Middle frontal gyrus (tissue), 1 donor: ENCODE results near the gene POTEC.
"Not testable (repeated sequence)": the region's sequence is repeated elsewhere in the genome, so short reads cannot be mapped to it uniquely, and the experiment has no call there.

ENCODE experiments used
- DNase-seq: peaks from one replicate; pipeline ENCODE4 v3.0.0-alpha.2; 2015; ENCODE audit warnings: low spot score; ENCODE audit errors: extremely low spot score

Gene POTEC

DNA sequence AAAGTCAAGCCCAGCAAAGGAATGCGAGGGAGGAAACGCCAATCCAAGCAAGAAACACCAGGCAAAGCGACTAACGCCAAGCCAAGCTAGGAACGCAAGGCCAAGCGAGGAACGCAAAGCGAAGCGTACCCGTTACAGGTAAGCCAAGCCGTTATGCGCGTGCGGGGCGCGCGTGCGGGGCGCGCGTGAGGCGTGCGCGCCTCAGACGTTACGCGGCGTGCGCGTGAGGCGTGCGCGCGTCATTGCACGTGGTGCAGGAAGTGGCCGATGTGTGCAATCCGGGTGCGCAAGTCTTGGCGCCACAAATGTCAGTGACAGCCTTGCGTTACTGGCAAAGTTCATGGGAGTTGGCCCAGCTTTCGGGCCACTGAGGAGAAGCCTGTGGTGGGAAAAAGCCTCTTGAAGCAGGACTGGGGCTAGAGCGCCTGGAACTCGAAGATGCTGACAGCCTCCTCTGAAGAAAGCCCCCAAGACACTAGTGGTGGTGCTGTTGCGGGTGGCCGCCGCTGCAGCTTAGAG, at the start of gene POTEC:
Gene POTEC, minus strand, starts transcription at position 155 of the 519 bp plus-strand sequence. CDS start 454 bp downstream, outside the sequence.
- not testable (repeated sequence) for DNase-seq

DNA sequence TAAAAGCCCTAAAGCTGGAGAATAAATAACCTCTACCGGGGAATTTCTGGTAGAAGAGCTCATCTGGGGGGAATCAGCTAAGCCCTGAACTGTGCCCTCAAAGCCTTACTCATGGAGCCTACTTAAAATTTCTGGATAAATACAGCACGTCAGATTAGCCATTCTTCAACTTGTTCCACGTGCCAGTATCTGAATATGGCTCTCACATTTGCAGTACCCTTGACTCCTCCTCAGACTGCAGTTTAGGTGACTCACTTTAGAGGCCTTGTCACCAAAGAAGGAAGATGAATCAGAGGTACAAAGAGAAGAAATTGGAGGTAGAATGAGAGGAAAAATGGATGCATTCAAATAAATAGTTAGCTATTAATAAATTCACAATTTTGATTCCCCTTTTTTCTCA, 34.6 kb upstream of the POTEC start:
- DNase-seq, result no peak

DNA sequence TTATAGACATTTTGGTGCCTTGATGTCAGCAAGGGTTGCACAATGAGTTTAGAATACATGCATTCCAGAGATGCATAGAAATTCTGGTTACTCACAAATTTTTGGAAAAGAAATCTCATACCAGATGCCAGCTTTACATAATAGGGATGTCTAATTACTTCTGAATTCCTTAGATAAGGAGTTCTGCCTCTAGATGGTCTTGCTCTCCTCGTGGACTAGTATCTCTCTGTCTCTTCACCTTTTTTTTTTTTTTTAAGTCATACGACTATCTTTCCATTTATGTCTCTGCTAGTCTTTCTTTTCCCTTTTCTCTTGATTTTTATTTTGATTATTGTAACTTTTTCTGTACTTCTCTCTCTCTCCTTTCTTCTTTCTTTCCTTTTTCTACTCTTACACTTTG, 16.1 kb upstream of the POTEC start:
- not testable (repeated sequence) for DNase-seq

DNA sequence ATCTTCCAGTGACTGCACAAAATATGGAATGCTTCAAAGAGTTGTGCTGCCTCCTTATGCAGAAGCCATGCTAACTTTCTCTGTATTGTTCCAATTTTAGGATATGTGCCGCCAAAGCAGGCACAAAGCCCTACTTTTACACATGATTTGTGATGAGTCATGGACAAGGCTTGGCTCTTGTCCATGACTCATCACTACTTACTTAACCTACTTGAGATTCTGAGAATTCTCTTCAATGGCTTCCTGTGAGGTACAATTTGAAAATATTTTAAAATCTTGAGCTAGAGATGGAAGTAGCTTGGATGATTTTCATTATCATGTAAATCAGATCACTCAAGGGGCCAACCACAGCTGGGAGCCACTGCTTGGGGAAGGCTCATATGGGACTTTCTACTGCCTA, 11.7 kb downstream of the POTEC start:
- DNase-seq, result not testable (repeated sequence)

DNA sequence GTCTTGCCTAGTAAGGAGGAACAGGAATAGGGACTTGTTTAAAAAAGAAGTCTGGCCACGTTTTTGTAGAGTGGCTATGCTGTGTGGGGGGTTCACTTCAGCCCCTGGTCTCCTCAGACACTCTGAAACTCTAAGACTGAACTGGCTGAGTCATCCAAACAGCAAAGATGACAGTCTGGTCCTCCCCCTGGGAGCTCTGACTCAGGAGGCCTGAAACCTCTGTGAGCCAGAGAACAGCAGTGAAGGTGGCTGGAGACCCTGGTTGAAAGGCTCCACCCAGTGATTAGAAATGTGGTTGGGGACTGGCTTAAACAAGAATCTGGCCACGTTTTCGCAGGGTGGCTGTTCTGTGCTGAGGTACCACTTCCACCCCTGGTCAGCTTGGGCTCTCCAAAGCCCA, 32.7 kb downstream of the POTEC start:
- not testable (repeated sequence) for DNase-seq

DNA sequence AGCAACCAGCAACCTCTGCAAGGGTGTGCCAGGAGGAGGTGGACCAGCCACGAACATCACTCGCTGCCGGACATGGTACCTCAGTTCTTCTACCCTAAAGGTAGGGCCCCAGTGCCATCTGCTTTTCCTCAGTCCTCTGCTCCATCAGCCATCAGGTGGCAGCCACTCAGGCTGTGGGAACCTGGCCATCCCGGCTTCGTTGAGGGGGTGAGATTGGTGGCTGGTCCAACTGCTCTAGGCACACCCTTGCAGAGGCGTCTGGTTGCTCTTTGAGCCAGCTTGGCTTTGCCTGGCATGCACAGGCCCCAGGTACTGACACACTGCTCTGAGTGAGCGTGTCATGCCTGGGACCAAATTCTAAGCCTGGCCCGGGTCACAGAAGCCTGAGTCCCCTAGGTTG, 39.7 kb downstream of the POTEC start:
- not testable (repeated sequence) for DNase-seq

DNA sequence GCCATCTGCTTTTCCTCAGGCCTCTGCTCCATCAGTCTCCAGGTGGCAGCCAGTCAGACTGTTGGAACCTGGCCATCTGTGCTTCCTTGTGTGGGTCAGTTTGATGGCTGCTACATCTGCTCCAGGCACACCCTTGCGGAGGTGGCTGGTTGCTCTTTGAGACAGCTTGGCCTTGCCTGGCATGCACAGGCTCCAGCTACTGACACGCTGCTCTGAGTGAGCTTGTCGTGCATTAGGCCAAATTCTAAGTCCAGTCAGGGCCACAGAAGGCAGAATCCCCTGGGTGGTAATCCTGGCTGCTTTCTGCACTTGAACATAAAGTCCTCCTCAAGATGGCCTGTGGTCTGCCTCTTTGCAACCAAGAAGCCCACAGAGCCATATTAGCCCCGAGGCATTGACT, 41.5 kb downstream of the POTEC start:
- not testable (repeated sequence) for DNase-seq

DNA sequence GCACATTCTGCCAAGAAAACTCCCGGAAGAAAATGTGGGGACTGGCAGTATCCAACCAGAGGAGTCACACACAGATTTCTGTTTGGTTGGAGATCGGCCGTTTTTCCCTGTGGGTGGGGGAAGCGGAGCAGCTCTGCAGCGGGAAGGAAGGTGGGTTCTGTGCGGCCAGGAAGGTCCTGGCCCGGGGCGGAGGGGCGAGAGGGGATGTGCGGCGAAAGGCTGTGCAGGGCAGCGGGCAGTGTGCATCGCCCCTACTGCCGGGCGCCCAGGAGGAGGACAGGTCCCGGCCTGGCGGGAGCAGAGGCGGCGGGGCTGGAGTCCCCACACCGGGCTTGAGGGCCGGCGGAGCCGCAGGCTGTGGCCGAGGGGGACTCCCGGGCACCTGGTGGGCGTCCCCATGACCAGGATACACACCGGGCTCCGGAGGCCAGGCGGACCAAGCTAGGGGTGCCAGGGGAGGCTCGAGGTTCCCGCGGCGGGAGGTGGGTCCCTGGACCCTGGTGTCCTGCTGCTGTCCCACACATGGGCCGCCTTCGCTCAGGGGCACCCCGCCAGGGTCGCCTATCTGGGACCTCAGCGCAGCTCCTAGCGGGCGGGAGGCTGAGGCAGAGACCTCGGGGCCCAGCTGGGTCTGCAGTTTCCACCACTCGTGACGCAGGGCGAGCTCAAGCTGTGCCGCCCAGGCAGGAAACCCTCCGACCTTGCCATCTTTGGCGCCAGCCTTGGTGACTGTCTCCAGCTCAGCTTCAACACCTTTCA, 54.0 kb downstream of the POTEC start:
- DNase-seq, result not testable (repeated sequence)

DNA sequence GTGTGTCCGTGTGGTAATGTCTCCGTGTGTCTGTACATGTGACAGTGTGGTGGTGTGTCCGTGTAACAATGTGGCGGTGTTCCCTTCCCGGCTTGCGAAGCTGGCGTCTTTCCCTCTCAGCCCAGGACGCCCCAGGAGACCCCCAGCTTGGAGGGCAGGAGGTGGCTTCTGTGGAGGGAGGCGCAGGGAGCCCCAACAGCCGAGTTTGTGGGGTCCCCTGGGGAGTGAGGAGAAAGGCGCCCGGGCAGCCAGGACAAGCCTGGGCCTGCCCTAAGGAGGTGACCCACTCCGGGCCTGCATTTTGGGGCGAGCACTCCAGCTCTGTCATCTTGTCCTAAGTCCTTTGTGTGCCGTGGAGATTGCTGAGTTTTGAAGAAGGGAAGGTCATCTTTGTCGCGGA, 54.6 kb downstream of the POTEC start:
- not testable (repeated sequence) for DNase-seq

DNA sequence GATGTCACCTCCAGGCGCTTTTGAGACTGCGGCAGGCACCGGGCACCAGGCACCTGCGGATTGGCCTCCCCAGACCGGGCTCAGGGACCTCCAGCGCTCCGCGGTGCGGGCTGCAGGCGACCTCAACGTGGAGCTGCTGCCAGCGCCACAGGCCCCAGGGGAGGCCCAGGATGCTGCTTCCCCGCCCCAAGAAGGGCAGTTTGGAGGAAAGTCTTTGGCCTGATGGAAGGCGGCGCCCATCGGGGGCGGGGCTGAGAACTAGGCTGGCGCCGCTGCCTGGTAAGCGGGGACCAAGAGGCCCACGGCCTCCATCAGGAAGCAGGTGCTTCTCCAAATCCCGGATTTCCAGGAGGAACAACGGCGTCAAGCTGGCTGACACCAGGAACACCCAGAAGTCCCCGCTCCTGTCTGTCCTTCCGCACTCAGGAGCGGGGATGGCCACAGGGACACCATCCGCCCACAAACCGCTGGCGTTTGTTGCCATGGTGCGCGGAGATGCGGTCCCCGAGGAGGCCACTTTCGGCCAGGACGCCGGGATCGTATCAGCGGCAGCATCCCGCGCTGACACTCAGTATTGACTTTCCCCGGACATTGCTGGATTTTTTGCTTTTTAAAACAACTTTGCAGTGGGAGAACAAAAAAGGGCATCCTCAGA, 56.3 kb downstream of the POTEC start:
- DNase-seq, result not testable (repeated sequence)

DNA sequence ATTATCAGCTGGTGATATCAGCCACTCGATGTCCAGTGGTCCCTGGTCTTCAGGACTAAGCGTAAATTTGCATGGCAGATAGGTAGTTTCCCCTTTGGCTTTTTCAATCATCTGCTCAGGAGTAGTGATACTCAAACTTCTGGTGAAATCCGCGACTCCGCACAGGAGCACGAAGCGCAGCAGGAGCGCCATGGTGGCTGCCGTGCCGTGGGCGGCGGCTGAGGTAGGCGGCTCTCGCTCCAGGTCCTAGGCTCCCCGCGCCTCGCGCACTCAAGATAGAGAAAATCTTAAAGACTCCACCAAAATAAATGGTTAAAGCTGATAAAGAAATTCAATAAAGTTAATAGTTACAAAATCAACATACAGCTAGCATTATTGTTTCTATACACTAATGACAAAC, 64.3 kb downstream of the POTEC start:
- not testable (repeated sequence) for DNase-seq

DNA sequence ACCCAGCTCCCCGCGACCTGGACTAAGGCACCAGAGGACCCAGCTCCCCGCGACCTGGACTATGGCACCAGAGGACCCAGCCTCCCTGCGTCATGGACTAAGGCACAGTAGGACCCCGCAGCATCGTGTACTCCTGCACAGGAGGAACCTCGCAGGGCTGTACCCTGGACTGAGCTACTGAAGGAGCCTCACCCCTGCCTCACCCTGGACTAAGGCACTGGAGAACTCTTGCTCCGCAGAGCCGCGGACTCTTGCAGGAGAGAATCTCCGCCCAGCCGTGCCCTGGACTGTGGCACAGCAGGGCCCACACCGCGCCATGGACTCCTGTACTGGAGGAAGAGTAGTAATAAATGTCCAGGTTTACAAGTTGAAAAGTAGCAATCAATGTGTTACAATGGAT, 67.9 kb downstream of the POTEC start:
- not testable (repeated sequence) for DNase-seq

DNA sequence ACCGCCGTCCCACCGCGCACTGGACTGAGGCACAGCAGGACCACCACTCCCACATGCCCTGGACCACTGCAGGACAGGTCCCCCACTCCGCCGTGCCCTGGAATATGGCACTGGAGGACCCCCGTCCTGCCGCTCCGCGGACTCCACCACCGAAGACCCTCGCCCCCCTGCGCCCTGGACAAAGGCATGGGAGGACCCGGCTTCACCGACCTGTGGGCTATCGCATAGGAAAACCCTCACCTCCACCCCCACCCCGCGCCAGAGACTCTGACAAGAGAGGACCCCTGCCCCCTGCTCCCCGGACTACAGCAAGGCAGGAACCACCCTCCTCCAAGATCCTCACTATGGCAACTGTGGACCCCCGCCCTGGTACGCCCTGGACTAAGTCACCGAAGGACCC, 68.6 kb downstream of the POTEC start:
- DNase-seq, result not testable (repeated sequence)

DNA sequence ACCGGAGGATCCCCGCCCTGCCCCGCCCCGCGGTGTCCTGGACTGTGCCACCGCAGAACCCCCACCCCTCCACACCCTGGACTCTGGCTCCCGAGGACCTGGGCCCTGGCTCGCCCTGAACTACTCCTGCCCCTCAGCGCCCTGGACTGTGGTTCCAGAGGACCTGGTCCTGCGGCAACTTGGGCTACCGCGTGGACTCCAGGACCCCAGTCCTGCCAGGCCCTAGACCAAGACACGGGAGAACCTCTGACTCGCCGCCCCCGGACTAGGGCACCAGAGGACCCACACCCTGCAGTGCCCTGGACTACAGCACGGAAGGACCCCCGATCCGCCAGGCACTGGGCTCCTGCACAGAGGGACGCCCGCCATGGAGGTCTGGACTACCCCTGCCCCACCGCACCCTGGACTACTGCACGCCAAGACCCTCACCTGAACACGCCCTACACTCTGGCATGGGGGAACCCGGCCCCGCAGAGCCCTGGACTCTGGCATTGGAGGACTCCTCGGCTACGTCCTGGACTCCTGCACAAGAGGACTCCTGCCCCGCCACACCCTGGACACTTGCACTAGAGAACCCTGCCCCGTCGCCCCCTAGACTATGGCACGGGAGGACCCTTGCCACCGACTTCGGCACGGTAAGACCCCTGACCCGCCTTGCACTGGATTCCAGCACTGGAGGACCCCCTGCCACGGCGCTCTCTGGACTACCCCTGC, 69.2 kb downstream of the POTEC start:
- DNase-seq, result not testable (repeated sequence)

DNA sequence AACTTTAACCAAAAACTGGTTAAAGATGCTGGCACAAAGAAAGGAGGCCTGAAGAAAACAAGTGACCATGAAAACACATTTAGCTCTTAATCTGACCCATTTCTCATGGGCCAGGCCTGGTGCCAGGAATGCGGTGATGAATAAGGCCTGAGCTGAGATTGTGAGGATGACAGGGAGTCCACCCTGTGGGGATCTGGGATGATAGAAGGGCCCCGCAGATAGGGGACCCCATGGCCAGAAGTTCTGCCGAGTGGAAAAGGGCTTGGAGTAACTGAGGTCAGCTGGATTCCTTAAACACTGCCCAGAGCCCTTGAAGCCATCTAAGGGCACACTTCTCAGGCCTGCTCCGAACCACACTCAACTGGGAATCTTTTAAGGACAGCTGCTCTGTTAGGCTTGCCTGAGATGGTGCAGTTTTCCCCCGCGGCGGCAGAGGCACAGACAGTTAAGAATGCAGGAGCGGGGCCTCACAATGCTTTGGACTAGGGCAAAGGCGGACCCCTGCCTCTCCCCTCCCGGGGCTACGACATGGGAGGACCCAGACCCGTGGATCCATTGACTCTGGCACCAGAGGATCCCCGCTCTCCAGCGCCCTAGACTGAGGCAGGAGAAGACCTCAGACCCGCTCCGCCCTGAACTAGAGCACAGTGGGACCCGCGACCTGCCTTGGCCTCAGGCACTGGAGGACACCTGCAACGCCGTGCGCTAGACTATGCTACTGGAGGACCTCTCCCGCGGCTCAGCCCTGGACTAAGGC, 70.0 kb downstream of the POTEC start:
- not testable (repeated sequence) for DNase-seq

DNA sequence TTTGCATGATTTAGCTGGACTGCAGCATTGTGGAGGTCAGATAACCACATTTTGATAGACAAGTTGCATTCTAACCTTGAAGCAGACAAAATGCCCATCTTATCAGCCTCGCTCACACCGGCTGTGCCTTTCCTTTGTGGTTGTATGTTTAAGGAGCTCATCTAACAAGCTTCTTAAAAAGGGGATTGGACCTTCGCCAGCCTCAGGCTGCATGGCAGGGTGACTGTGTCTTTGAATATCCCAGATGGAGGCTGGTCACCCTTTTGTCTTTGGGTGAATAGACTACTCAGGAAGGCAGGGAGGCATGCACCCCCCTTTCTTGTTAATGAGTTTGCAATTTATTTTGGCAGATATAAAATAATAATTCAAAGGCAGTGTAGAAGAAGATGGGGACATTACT, 72.1 kb downstream of the POTEC start:
- not testable (repeated sequence) for DNase-seq

DNA sequence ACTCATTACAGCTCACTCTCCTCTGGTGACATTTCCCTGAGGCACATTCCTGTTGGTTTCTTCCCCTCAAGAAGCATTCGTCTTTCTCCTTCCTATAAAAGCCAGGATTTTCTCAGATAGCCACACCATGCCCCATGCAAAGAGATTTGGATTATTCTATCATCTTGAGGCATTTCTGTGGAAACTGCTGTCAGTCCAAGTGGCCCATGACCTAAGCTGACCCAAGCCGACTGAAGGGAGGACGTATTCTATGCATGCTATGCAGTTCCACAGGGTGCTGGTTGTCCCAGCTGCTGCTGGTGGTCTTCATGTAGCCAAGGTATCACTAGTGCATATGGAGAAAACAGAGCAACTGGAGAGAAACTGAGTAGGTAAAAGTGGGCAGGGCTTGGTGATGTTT, 73.0 kb downstream of the POTEC start:
- DNase-seq, result not testable (repeated sequence)

DNA sequence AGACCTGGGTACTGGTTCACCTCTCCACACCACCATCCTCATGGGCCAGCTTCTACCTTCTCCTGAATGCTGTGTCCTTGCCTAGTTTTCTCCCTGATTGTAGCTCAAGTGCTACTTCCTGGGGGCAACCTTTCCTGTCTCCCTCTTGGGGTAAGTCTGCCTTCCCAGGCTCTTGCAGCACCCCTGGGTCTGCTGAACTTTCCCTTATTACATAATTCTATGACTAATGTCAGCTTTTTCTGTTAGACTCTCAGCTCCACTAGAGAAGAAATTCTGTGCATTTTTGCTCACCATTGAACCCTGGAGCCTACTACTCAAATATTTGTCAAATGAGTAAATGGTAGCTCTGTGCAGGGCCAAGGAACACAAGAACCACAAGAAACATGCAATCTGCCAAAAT, 73.4 kb downstream of the POTEC start:
- DNase-seq, result not testable (repeated sequence)

DNA sequence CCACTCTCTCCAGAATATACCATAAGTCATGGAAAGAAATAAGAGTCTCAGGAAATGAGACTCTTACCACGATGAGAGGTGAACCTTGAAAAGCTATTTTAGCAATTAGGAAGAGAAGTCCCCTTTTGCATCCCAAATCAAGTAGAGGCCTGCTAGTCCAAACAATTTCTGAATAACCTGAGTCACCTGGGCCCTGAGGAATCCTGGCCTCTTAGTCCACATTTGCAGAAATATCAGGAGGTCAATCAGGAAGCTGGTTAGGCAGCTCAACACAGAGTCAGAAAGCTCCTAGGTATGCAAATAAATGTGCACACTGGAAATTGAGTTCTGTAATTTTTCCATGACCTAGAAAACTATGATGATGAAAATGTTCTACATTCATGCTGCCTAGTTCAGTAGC, 77.4 kb downstream of the POTEC start:
- not testable (repeated sequence) for DNase-seq
